Suprapubic skin (tissue), 4 donors: ENCODE measurements around the gene AGAP3.

Experiments
- POLR2A ChIP-seq, 2 donors: fragments of 450-650 bp; IDR thresholded peaks; one replicate each; pipeline ENCODE4 v1.6.1; 2017; ENCODE audit warnings: antibody characterized with exemption in 2 of 2, mild to moderate bottlenecking in 2 of 2, moderate library complexity in 2 of 2
- POLR2AphosphoS5 ChIP-seq, 3 donors: sonication (generic); formaldehyde crosslinking; IDR thresholded peaks; one replicate each; pipeline ENCODE4 v1.6.1; 2017; ENCODE audit warnings: antibody characterized with exemption in 3 of 3

- no peak for TF ChIP-seq POLR2AphosphoS5 (IDR thresholded peaks at IDR 0.05)
- TF ChIP-seq POLR2A (IDR thresholded peaks at IDR 0.05), result no peak
Measured at GRCh38 chr7:151100921-151101320, 14.6 kb downstream of the AGAP3 start.
